ENCODE data around the gene BTBD8. TPM values are rescaled to one million over a fixed set of nuclear protein-coding genes. Genes with fewer than 3 reads are reported as not detected.

The BTBD8 gene
- total RNA-seq, 2 experiments from 2014 or later = 0.28 to 3.3 TPM

GRCh38 chr1:92081031-92081430 is 886 bp downstream of the BTBD8 start:
- ChIA-PET POLR2A (interaction anchor here (1.0 to 1.8 kb wide), 3 partner anchors 8 to 25 kb away, joined by 3 to 6 read pairs (median 4); no protein-coding TSS in a partner anchor), CTCF (ENCODE audit: unreplicated experiment) (no interaction called here)
- Histone ChIP-seq H4K20me1 (ENCODE audit: insufficient read depth, low read length) (no peaks in the 10 kb centered on the region), H3K4me1 (ENCODE audit: insufficient read depth, low read length, poor library complexity, severe bottlenecking) (peaks cover 5% of the 10 kb centered on the region), H3K36me3 (ENCODE audit: insufficient read depth, low read length) (no peaks in the 10 kb centered on the region), H2AFZ (ENCODE audit: low read length) (peak overlapping the region; percentile 92; the same call in 1 of the 2 replicates), H3K4me2 (ENCODE audit: low read length) (peak overlapping the region; percentile 72), H3K79me2 (ENCODE audit: insufficient read depth, low read depth, low read length) (no peaks in the 10 kb centered on the region), H3K9me2 (ENCODE audit: insufficient read depth, low read length) (no peaks in the 10 kb centered on the region), H3K4me3 (ENCODE audit: low read depth, low read length, poor library complexity, severe bottlenecking) (peak overlapping the region; percentile 68), H3K9me3 (ENCODE audit: low read length) (0 out of 2 replicates have a peak, but pooled peaks cover 4% of the 10 kb centered on the region), H3K27ac (ENCODE audit: low read depth, low read length, poor library complexity, severe bottlenecking) (no peak overlapping the region)
- BruUV-seq (replicated peaks) = no TSS peak
- intact Hi-C loops (cut with micrococcal nuclease; ENCODE audit: unreplicated experiment) = no loop called here
- DNase-seq (ENCODE audit: low spot score) = no peak
- TF ChIP-seq CTCF (conservative IDR thresholded peaks at IDR 0.05; ENCODE audit: low read length) = no peak
- TF ChIP-seq EZH2phosphoT487 (IDR thresholded peaks at IDR 0.05; ENCODE audit: borderline replicate concordance, low read depth, low read length) = no peak

GRCh38 chr1:92084651-92085050 is 4.5 kb downstream of the BTBD8 start:
- intact Hi-C loops (cut with micrococcal nuclease; ENCODE audit: unreplicated experiment) = no loop called here
- Histone ChIP-seq H3K4me2 (ENCODE audit: low read length) (no peak overlapping the region), H3K9me2 (ENCODE audit: insufficient read depth, low read length) (no peaks in the 10 kb centered on the region), H3K79me2 (ENCODE audit: insufficient read depth, low read depth, low read length) (no peaks in the 10 kb centered on the region), H3K27ac (ENCODE audit: low read depth, low read length, poor library complexity, severe bottlenecking) (no peak overlapping the region), H3K4me1 (ENCODE audit: insufficient read depth, low read length, poor library complexity, severe bottlenecking) (peaks cover 5% of the 10 kb centered on the region), H2AFZ (ENCODE audit: low read length) (no peak overlapping the region), H3K4me3 (ENCODE audit: low read depth, low read length, poor library complexity, severe bottlenecking) (no peak overlapping the region), H3K9me3 (ENCODE audit: low read length) (0 out of 2 replicates have a peak, but pooled peaks cover 4% of the 10 kb centered on the region), H3K36me3 (ENCODE audit: insufficient read depth, low read length) (no peaks in the 10 kb centered on the region), H4K20me1 (ENCODE audit: insufficient read depth, low read length) (no peaks in the 10 kb centered on the region)
- CTCF ChIA-PET (ENCODE audit: unreplicated experiment) = no interaction called here
- POLR2A ChIA-PET = no interaction called here
- TF ChIP-seq CTCF (conservative IDR thresholded peaks at IDR 0.05; ENCODE audit: low read length) (no peak), EZH2phosphoT487 (IDR thresholded peaks at IDR 0.05; ENCODE audit: borderline replicate concordance, low read depth, low read length) (no peak)
- DNase-seq (ENCODE audit: low spot score) = no peak
- no TSS peak for BruUV-seq (replicated peaks)

GRCh38 chr1:92085727-92086126 is 5.6 kb downstream of the BTBD8 start:
- CTCF ChIA-PET (ENCODE audit: unreplicated experiment) = no interaction called here
- H3K36me3 ChIP-seq (ENCODE audit: insufficient read depth, low read length) = no peaks in the 10 kb centered on the region

More at GRCh38 chr1:92085727-92086126, 5.6 kb downstream of the BTBD8 start:
- no peak for TF ChIP-seq EZH2phosphoT487 (IDR thresholded peaks at IDR 0.05; ENCODE audit: borderline replicate concordance, low read depth, low read length)
- no peak for TF ChIP-seq CTCF (conservative IDR thresholded peaks at IDR 0.05; ENCODE audit: low read length)
- Histone ChIP-seq H3K9me2 (ENCODE audit: insufficient read depth, low read length) (no peaks in the 10 kb centered on the region), H3K4me1 (ENCODE audit: insufficient read depth, low read length, poor library complexity, severe bottlenecking) (no peaks in the 10 kb centered on the region), H3K27ac (ENCODE audit: low read depth, low read length, poor library complexity, severe bottlenecking) (no peak overlapping the region), H3K9me3 (ENCODE audit: low read length) (0 out of 2 replicates have a peak, but pooled peaks cover 4% of the 10 kb centered on the region), H4K20me1 (ENCODE audit: insufficient read depth, low read length) (no peaks in the 10 kb centered on the region), H2AFZ (ENCODE audit: low read length) (no peak overlapping the region), H3K4me2 (ENCODE audit: low read length) (no peak overlapping the region), H3K4me3 (ENCODE audit: low read depth, low read length, poor library complexity, severe bottlenecking) (no peak overlapping the region), H3K79me2 (ENCODE audit: insufficient read depth, low read depth, low read length) (no peaks in the 10 kb centered on the region)
- intact Hi-C loops (cut with micrococcal nuclease; ENCODE audit: unreplicated experiment) = no loop called here
- no peak for DNase-seq (ENCODE audit: low spot score)
- POLR2A ChIA-PET = interaction anchor here (0.5 kb wide), 1 partner anchor 334 kb away, joined by 4 read pairs; no protein-coding TSS in a partner anchor
- BruUV-seq (replicated peaks) = no TSS peak

All from OCI-LY7 (cell line).